ENCODE measurements around the gene ZNF205. TPM values are rescaled to one million over a fixed set of nuclear protein-coding genes. Genes with fewer than 3 reads are reported as not detected.

ZNF205 gene
- total RNA-seq, 4 donors from 2014 or later, result 10.6 to 25.0 (median 17.1) TPM

DNA sequence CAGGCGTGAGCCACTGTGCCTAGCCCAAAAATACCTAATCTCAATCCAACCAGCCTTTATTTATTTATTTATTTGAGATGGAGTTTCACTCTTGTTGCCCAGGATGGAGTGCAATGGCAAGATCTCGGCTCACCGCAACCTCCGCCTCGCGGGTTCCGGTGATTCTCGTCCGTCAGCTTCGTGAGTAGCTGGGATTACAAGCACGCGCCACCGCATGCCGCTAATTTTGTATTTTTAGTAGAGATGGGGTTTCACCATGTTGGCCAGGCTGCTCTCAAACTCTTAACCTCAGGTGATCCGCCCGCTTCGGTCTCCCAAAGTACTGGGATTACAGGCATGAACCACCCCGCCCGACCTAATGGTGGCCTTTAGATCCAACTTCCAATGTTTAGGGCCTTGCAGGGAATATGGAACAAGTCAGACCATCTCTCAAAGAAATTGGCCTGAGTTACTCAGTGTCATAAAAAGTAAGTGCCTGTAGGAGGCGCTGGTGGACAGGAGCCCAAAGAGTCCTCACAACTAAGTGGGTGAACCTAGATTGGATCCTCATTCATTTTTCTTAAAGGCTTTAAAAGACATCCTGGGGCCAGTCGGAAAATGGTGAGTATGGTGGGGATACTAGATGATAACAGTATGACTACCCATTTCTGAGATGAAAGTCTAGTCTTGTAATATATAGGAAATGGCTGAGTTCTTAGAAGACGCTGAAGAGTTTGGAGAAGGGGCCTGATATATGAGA, 17.9 kb upstream of the ZNF205 start:
- no peaks in the 10 kb centered on the region for H3K9me3 ChIP-seq
- no peak for DNase-seq (ENCODE audit: extremely low spot score)
- TF ChIP-seq CTCF (IDR thresholded peaks at IDR 0.05), result peak; percentile 21 to 45 (median 28)
- TF ChIP-seq POLR2A (IDR thresholded peaks at IDR 0.05; ENCODE audit: low read depth), result no peak
- 92% methylated on average over 22 of the region's 22 CpGs for WGBS
- no peaks in the 10 kb centered on the region for H3K36me3 ChIP-seq
- H3K4me1 ChIP-seq, result peaks cover 0 to under 1% (median under 1%) of the 10 kb centered on the region in 4 donors
- no peak overlapping the region for H3K27ac ChIP-seq (replicated peaks in 1 of 4)
- intact Hi-C loops (cut with DNase I), result no loop called here
- no peak overlapping the region for H3K4me3 ChIP-seq
- peaks cover 0 to 85% (median 6%) of the 10 kb centered on the region in 4 donors for H3K27me3 ChIP-seq

- H3K27me3 ChIP-seq, result peaks cover 0 to 84% (median 7%) of the 10 kb centered on the region in 4 donors
- peak in 1 of 3 experiments; percentile 17 for TF ChIP-seq CTCF (IDR thresholded peaks at IDR 0.05)
- no peak for TF ChIP-seq EP300 (IDR thresholded peaks at IDR 0.05)
- intact Hi-C loops (cut with DNase I), result no loop called here
- 36% methylated on average over 4 of the region's 4 CpGs for WGBS
- no peaks in the 10 kb centered on the region for H3K9me3 ChIP-seq
- peaks cover 10 to 15% (median 13%) of the 10 kb centered on the region in 4 donors for H3K4me1 ChIP-seq
- no peak overlapping the region for H3K4me3 ChIP-seq
- no peak overlapping the region for H3K27ac ChIP-seq (replicated peaks in 1 of 4)
- H3K36me3 ChIP-seq, result no peaks in the 10 kb centered on the region
- no peak for DNase-seq (ENCODE audit: extremely low spot score)
Observed at GRCh38 chr16:3095869-3096268, 16.5 kb upstream of the ZNF205 start.

- intact Hi-C loops (cut with DNase I), result no loop called here
- no peak overlapping the region for H3K27ac ChIP-seq (replicated peaks in 1 of 4)
- no peak for TF ChIP-seq POLR2AphosphoS5 (IDR thresholded peaks at IDR 0.05)
- TF ChIP-seq POLR2A (IDR thresholded peaks at IDR 0.05; ENCODE audit: low read depth), result no peak
- no peak for TF ChIP-seq CTCF (IDR thresholded peaks at IDR 0.05)
- no peak for TF ChIP-seq EP300 (IDR thresholded peaks at IDR 0.05)
- H3K27me3 ChIP-seq, result peaks cover 0 to 84% (median 7%) of the 10 kb centered on the region in 4 donors
- WGBS, result 83% methylated on average over 6 of the region's 6 CpGs
- DNase-seq (ENCODE audit: extremely low spot score), result no peak
- H3K9me3 ChIP-seq, result no peaks in the 10 kb centered on the region
- no peak overlapping the region for H3K4me3 ChIP-seq
- H3K36me3 ChIP-seq, result no peaks in the 10 kb centered on the region
- peaks cover 13 to 20% (median 16%) of the 10 kb centered on the region in 4 donors for H3K4me1 ChIP-seq
Observed at GRCh38 chr16:3096362-3096761, 16.0 kb upstream of the ZNF205 start.

DNA sequence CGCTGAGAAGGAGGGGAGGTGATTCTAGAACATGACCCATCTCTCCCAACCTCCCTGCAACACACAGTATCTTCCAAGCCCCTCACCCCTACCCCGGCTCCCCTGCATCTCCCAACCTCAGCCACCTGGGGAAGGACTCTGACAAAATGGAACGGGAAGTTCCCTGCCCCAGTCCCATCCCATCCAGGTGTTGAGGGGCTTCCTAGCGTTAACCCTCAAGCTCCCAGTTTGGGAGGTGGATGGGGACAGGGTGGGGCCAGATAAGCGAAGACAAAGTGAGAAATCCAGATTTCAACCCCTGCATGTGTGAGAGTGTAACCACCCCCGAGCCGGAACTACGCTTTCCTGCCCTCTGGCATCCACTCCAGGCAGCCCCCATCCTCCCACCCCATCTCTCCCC, 15.1 kb upstream of the ZNF205 start:
- Histone ChIP-seq H3K36me3 (no peaks in the 10 kb centered on the region), H3K27ac (replicated peaks in 1 of 4) (no peak overlapping the region), H3K4me3 (no peak overlapping the region), H3K9me3 (no peaks in the 10 kb centered on the region), H3K4me1 (peaks cover 13 to 29% (median 22%) of the 10 kb centered on the region in 4 donors), H3K27me3 (peaks cover 0 to 84% (median 7%) of the 10 kb centered on the region in 4 donors)
- 61% methylated on average over 8 of the region's 8 CpGs for WGBS
- no peak for DNase-seq (ENCODE audit: extremely low spot score)
- TF ChIP-seq POLR2A (IDR thresholded peaks at IDR 0.05; ENCODE audit: low read depth) (no peak), POLR2AphosphoS5 (IDR thresholded peaks at IDR 0.05) (no peak), CTCF (IDR thresholded peaks at IDR 0.05) (no peak), EP300 (IDR thresholded peaks at IDR 0.05) (no peak)
- intact Hi-C loops (cut with DNase I), result no loop called here
